ENCODE results near the gene MEOX1. TPM values are rescaled to one million over a fixed set of nuclear protein-coding genes. Genes with fewer than 3 reads are reported as not detected.
"Not testable (repeated sequence)": the region's sequence is repeated elsewhere in the genome, so short reads cannot be mapped to it uniquely, and the experiment has no call there.

The MEOX1 gene
- total RNA-seq, 2 donors from 2014 or later = 3.4 to 6.1 TPM

DNA sequence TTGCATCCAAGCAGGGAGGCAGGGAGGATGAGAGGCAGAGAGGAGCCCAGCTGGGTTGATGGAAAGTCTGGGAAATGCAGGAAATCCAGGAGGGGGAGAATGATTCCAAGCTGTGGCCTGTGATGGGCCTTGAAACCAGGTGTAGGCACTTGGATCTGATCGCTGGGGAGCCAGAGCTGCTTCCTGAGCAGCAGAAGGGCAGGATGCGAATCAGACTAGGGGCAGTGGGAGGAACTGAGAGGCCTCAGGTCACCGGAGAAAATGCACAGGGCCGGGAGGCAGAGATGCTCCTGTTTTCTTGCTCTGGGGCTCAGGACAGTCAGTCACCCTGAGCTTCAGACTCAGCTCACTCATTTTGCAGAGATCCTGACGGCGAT, 29.6 kb upstream of the MEOX1 start:
- DNase-seq (ENCODE audit: low spot score) = no peak
- TF ChIP-seq, protein P1, sequence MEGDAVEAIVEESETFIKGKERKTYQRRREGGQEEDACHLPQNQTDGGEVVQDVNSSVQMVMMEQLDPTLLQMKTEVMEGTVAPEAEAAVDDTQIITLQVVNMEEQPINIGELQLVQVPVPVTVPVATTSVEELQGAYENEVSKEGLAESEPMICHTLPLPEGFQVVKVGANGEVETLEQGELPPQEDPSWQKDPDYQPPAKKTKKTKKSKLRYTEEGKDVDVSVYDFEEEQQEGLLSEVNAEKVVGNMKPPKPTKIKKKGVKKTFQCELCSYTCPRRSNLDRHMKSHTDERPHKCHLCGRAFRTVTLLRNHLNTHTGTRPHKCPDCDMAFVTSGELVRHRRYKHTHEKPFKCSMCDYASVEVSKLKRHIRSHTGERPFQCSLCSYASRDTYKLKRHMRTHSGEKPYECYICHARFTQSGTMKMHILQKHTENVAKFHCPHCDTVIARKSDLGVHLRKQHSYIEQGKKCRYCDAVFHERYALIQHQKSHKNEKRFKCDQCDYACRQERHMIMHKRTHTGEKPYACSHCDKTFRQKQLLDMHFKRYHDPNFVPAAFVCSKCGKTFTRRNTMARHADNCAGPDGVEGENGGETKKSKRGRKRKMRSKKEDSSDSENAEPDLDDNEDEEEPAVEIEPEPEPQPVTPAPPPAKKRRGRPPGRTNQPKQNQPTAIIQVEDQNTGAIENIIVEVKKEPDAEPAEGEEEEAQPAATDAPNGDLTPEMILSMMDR (IDR thresholded peaks at IDR 0.05) = no peak
- TF ChIP-seq POLR2A (IDR thresholded peaks at IDR 0.05) (no peak), POLR2AphosphoS5 (IDR thresholded peaks at IDR 0.05) (no peak)
- Histone ChIP-seq H3K4me1 (replicated peaks) (no peaks in the 10 kb centered on the region), H3K4me3 (no peak overlapping the region), H3K36me3 (no peaks in the 10 kb centered on the region), H3K9me3 (no peaks in the 10 kb centered on the region), H3K27me3 (replicated peaks; ENCODE audit: insufficient read depth) (no peaks in the 10 kb centered on the region), H3K27ac (no peak overlapping the region)
- 82% methylated on average over 6 of the region's 6 CpGs for WGBS
- intact Hi-C loops (cut with DNase I) = no loop called here

GRCh38 chr17:43690624-43691316, 29.0 kb upstream of the MEOX1 start:
- intact Hi-C loops (cut with DNase I) = no loop called here
- Histone ChIP-seq H3K4me1 (replicated peaks) (no peaks in the 10 kb centered on the region), H3K4me3 (no peak overlapping the region), H3K36me3 (no peaks in the 10 kb centered on the region), H3K27me3 (replicated peaks; ENCODE audit: insufficient read depth) (no peaks in the 10 kb centered on the region), H3K9me3 (no peaks in the 10 kb centered on the region), H3K27ac (no peak overlapping the region)
- no peak for DNase-seq (ENCODE audit: low spot score)
- TF ChIP-seq POLR2A (IDR thresholded peaks at IDR 0.05) = no peak
- no peak for TF ChIP-seq POLR2AphosphoS5 (IDR thresholded peaks at IDR 0.05)
- TF ChIP-seq, protein P1 (IDR thresholded peaks at IDR 0.05) = no peak
- 80% methylated on average over 9 of the region's 9 CpGs for WGBS

DNA sequence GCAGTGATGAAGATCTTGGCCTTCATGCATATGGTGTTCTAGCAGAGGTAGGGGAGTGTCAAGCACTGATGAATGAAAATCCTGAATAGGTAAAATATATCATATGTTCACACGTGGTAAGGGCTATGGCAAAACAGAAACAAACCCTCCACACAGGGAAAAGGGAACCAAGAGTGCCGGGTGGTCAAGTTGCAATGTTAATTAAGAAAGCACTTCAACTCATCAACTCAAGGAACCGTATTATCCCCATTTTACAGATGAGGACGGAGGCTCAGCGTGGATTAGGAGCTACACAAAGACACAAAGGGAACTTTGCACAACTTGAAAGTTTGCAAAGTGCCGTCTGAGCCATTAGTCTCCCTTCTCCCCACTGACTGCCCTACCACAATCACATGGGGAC, 28.1 kb upstream of the MEOX1 start:
- no peaks in the 10 kb centered on the region for H3K36me3 ChIP-seq
- H3K27me3 ChIP-seq (replicated peaks; ENCODE audit: insufficient read depth) = no peaks in the 10 kb centered on the region
- intact Hi-C loops (cut with DNase I) = no loop called here
- TF ChIP-seq, protein P1 (IDR thresholded peaks at IDR 0.05) = no peak
- TF ChIP-seq POLR2AphosphoS5 (IDR thresholded peaks at IDR 0.05) (no peak), POLR2A (IDR thresholded peaks at IDR 0.05) (no peak)
- H3K4me1 ChIP-seq (replicated peaks) = no peaks in the 10 kb centered on the region
- H3K9me3 ChIP-seq = no peaks in the 10 kb centered on the region
- 77% methylated on average over 6 of the region's 6 CpGs for whole genome bisulfite sequencing
- no peak overlapping the region for H3K4me3 ChIP-seq
- no peak overlapping the region for H3K27ac ChIP-seq
- DNase-seq (ENCODE audit: low spot score) = no peak

GRCh38 chr17:43689131-43689530, 27.4 kb upstream of the MEOX1 start:
- intact Hi-C loops (cut with DNase I) = no loop called here
- Histone ChIP-seq H3K27me3 (replicated peaks; ENCODE audit: insufficient read depth) (no peaks in the 10 kb centered on the region), H3K9me3 (no peaks in the 10 kb centered on the region), H3K4me1 (replicated peaks) (no peaks in the 10 kb centered on the region), H3K36me3 (no peaks in the 10 kb centered on the region), H3K27ac (no peak overlapping the region), H3K4me3 (no peak overlapping the region)
- 52% methylated on average over 3 of the region's 3 CpGs for WGBS
- TF ChIP-seq POLR2A (IDR thresholded peaks at IDR 0.05) (no peak), POLR2AphosphoS5 (IDR thresholded peaks at IDR 0.05) (no peak)
- TF ChIP-seq, protein P1 (IDR thresholded peaks at IDR 0.05) = no peak
- DNase-seq (ENCODE audit: low spot score) = no peak

DNA sequence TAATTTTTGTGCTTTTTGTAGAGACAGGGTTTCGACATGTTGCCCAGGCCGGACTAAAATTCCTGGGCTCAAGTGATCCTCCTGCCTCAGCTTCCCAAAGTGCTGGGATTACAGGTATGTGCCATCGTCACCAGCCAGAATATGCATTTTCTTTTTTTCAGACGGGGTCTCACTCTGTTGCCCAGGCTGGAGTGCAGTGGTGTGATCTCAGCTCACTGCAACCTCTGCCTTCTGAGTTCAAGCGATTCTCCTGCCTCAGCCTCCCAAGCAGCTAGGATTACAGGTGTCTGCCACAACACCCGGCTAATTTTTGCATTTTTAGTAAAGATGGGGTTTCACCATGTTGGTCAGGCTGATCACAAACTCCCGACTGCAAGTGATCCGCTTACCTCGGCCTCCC, 25.2 kb upstream of the MEOX1 start:
- not testable (repeated sequence) for H3K27me3 ChIP-seq (replicated peaks; ENCODE audit: insufficient read depth)
- WGBS = 90% methylated on average over 9 of the region's 9 CpGs

More for the DNA sequence above, 25.2 kb upstream of the MEOX1 start:
- intact Hi-C loops (cut with DNase I); H3K4me3 ChIP-seq; H3K4me1 ChIP-seq (replicated peaks); H3K9me3 ChIP-seq; H3K27ac ChIP-seq; H3K36me3 ChIP-seq; DNase-seq (ENCODE audit: low spot score): not testable (repeated sequence)

All from prostate gland (tissue), 2 donors.